CD14-positive monocyte (primary cell): ENCODE measurements around the gene RMC1. TPM values are rescaled to one million over a fixed set of nuclear protein-coding genes. Genes with fewer than 3 reads are reported as not detected.
A peak's percentile ranks its signal among the peaks of the same experiment; 100 is the strongest.

Source experiments
- DNase-seq, 3 donors: peaks; one replicate each; pipeline ENCODE4 v3.0.0-alpha.2; 2011 to 2022
- H2AFZ ChIP-seq: 2 replicates; pipeline ENCODE4 v1.6.0; 2012; ENCODE audit warnings: mild to moderate bottlenecking, low read depth, low read length, inconsistent platforms; ENCODE audit not compliant: insufficient read depth, poor library complexity, severe bottlenecking
- H3K27ac ChIP-seq, 2 donors: 1 replicate in 1 of 2; 2 replicates in 1 of 2; pipeline ENCODE4 v1.5.1; 2012 to 2013; ENCODE audit warnings: low read length in 2 of 2, control low read depth in 1 of 2, inconsistent platforms in 1 of 2, low read depth in 1 of 2, mild to moderate bottlenecking in 1 of 2
- H3K27me3 ChIP-seq, 2 donors: one replicate each; pipeline versions ENCODE4 v1.6.0 to v1.6.1; 2011 to 2013; ENCODE audit warnings: low read length in 2 of 2; ENCODE audit not compliant: control insufficient read depth in 2 of 2, insufficient read depth in 2 of 2
- H3K36me3 ChIP-seq, 2 donors: replicated peaks in 1 of 2; 1 replicate in 1 of 2; 2 replicates in 1 of 2; pipeline versions ENCODE4 v1.5.1 to v1.6.1; 2012 to 2013; ENCODE audit warnings: low read length in 2 of 2, control low read depth in 1 of 2, inconsistent platforms in 1 of 2, mild to moderate bottlenecking in 1 of 2; ENCODE audit not compliant: insufficient read depth in 2 of 2, control insufficient read depth in 1 of 2
- H3K4me1 ChIP-seq, 2 donors: 1 replicate in 1 of 2; 2 replicates in 1 of 2; pipeline versions ENCODE4 v1.5.1 to v1.6.1; 2012 to 2013; ENCODE audit warnings: low read length in 2 of 2, control low read depth in 1 of 2, inconsistent platforms in 1 of 2, mild to moderate bottlenecking in 1 of 2, moderate library complexity in 1 of 2; ENCODE audit not compliant: insufficient read depth in 2 of 2, control insufficient read depth in 1 of 2
- H3K4me2 ChIP-seq: replicated peaks from 2 replicates; pipeline ENCODE3; 2012; ENCODE audit warnings: low read length, moderate library complexity, mild to moderate bottlenecking; ENCODE audit not compliant: poor library complexity, severe bottlenecking; ENCODE audit errors: extremely low read depth
- H3K4me3 ChIP-seq, 3 experiments: fragments of 200-600 bp in 1 of 3; sonication (generic) in 1 of 3; replicated peaks in 1 of 3; 1 replicate in 2 of 3; 2 replicates in 1 of 3; pipeline ENCODE4 v1.5.1; 2011 to 2013; ENCODE audit warnings: low read length in 3 of 3, mild to moderate bottlenecking in 3 of 3, control low read depth in 2 of 3, low read depth in 2 of 3, inconsistent platforms in 1 of 3, moderate library complexity in 1 of 3
- H3K79me2 ChIP-seq: 2 replicates; pipeline ENCODE4 v1.6.0; 2012; ENCODE audit warnings: mild to moderate bottlenecking, control low read depth, inconsistent platforms, low read length, moderate library complexity; ENCODE audit not compliant: insufficient read depth
- H3K9ac ChIP-seq: 2 replicates; pipeline ENCODE4 v1.6.0; 2017; ENCODE audit warnings: low read length, mild to moderate bottlenecking; ENCODE audit not compliant: insufficient read depth, poor library complexity, severe bottlenecking
- H3K9me3 ChIP-seq, 2 donors: replicated peaks in 1 of 2; 1 replicate in 1 of 2; 2 replicates in 1 of 2; pipeline versions ENCODE4 v1.5.1 to v1.6.1; 2012 to 2013; ENCODE audit warnings: low read length in 2 of 2, control low read depth in 1 of 2; ENCODE audit not compliant: control insufficient read depth in 1 of 2, insufficient read depth in 1 of 2
- H4K20me1 ChIP-seq: 2 replicates; pipeline ENCODE4 v1.6.0; 2012; ENCODE audit warnings: mild to moderate bottlenecking, low read length, control low read depth, moderate library complexity; ENCODE audit not compliant: insufficient read depth
- H3K27ac Mint-ChIP-seq, 7 donors: one replicate each; pipeline ENCODE4 v1.8.0; 2020; ENCODE audit warnings: mild to moderate bottlenecking in 7 of 7, mixed read lengths in 7 of 7, moderate library complexity in 6 of 7, inconsistent platforms in 2 of 7
- H3K27me3 Mint-ChIP-seq, 3 donors: one replicate each; pipeline ENCODE4 v1.8.0; 2021 to 2022; ENCODE audit warnings: low read depth in 3 of 3, mild to moderate bottlenecking in 3 of 3, mixed read lengths in 3 of 3, moderate library complexity in 3 of 3, inconsistent platforms in 1 of 3
- H3K36me3 Mint-ChIP-seq, 2 donors: one replicate each; pipeline ENCODE4 v1.8.0; 2020; ENCODE audit warnings: mixed read lengths in 2 of 2, inconsistent platforms in 1 of 2, mild to moderate bottlenecking in 1 of 2
- H3K4me1 Mint-ChIP-seq: one replicate; pipeline ENCODE4 v1.8.0; 2020; ENCODE audit warnings: mild to moderate bottlenecking, mixed read lengths
- H3K4me3 Mint-ChIP-seq, 2 donors: one replicate each; pipeline ENCODE4 v1.8.0; 2020; ENCODE audit warnings: mild to moderate bottlenecking in 2 of 2, mixed read lengths in 2 of 2, moderate library complexity in 1 of 2
- H3K9me3 Mint-ChIP-seq, 7 donors: one replicate each; pipeline ENCODE4 v1.8.0; 2020 to 2022; ENCODE audit warnings: mixed read lengths in 7 of 7, mild to moderate bottlenecking in 6 of 7, moderate library complexity in 6 of 7, inconsistent platforms in 2 of 7
- CTCF ChIP-seq: fragments of 200-600 bp; IDR thresholded peaks from one replicate; pipeline ENCODE4 v1.8.0; 2022; ENCODE audit warnings: antibody characterized with exemption, mild to moderate bottlenecking
- WGBS: methylation state at CpG from one replicate; pipeline ENCODE4 v1.1.5; 2013; ENCODE audit warnings: missing lambda C conversion rate; ENCODE audit not compliant: insufficient coverage; 5-methylcytosine and 5-hydroxymethylcytosine counted together
- intact Hi-C, 2 donors: fragments of 100-400 bp; cut with micrococcal nuclease; formaldehyde crosslinking; loops; one replicate each; pipeline versions ENCODE4 v1.15.0 to v1.15.1; 2023
- polyA plus RNA-seq, 3 donors: library from polyadenylated mRNA; depleted of rRNA in 1 of 3; unstranded in 2 of 3; stranded (reverse) in 1 of 3; fragments of 300-500 nt in 2 of 3; fragments of >200 nt in 1 of 3; fragmentation: Illumina TruSeq in 2 of 3; gene quantifications; 1 replicate in 2 of 3; 2 replicates in 1 of 3; pipeline ENCODE4 v1.2.3, GENCODE V29; 2012 to 2021

The RMC1 gene
- polyA plus RNA-seq, 3 donors, result 21.9 to 70.8 (median 30.1) TPM

GRCh38 chr18:23462876-23463275 lies 40.4 kb upstream of the RMC1 start:
- H3K4me2 ChIP-seq, result no peak overlapping the region
- no peak overlapping the region for H3K9ac ChIP-seq
- Mint-ChIP-seq H3K27me3 (no peaks in the 10 kb centered on the region), H3K4me3 (no peak overlapping the region), H3K9me3 (peaks cover 0 to 1% (median 0%) of the 10 kb centered on the region in 7 donors), H3K27ac (peak overlapping the region in 1 of 7 donors; percentile 42), H3K36me3 (peaks cover 42 to 44% of the 10 kb centered on the region in 2 donors), H3K4me1 (peaks cover 39% of the 10 kb centered on the region)
- H3K9me3 ChIP-seq, result no peaks in the 10 kb centered on the region
- no peak overlapping the region for H3K4me3 ChIP-seq
- H4K20me1 ChIP-seq, result peaks cover 97% of the 10 kb centered on the region
- peaks cover 52 to 76% of the 10 kb centered on the region in 2 donors for H3K36me3 ChIP-seq
- intact Hi-C loops, result no loop called here
- H3K27ac ChIP-seq, result no peak overlapping the region
- no peak overlapping the region for H2AFZ ChIP-seq
- DNase-seq, result no peak
- H3K27me3 ChIP-seq, result no peaks in the 10 kb centered on the region
- peaks cover 83% of the 10 kb centered on the region for H3K79me2 ChIP-seq
- TF ChIP-seq CTCF, result no peak
- peaks cover 20 to 34% of the 10 kb centered on the region in 2 donors for H3K4me1 ChIP-seq
- no CpG with 5 or more reads among the region's 2 CpGs for WGBS

GRCh38 chr18:23468753-23469459 lies 34.4 kb upstream of the RMC1 start:
- Mint-ChIP-seq H3K4me1 (no peaks in the 10 kb centered on the region), H3K4me3 (no peak overlapping the region), H3K27ac (peak overlapping the region in 3 of 7 donors; percentile 13 to 65 (median 55)), H3K36me3 (peaks cover 11 to 38% of the 10 kb centered on the region in 2 donors), H3K9me3 (peaks cover 0 to 2% (median 0%) of the 10 kb centered on the region in 7 donors), H3K27me3 (no peaks in the 10 kb centered on the region)
- Histone ChIP-seq H3K4me1 (no peaks in the 10 kb centered on the region), H3K4me3 (no peak overlapping the region), H2AFZ (no peak overlapping the region), H3K9me3 (no peaks in the 10 kb centered on the region), H3K79me2 (peaks cover 42% of the 10 kb centered on the region), H3K27me3 (no peaks in the 10 kb centered on the region), H3K4me2 (no peak overlapping the region), H4K20me1 (peaks cover 88% of the 10 kb centered on the region), H3K27ac (no peak overlapping the region), H3K9ac (no peak overlapping the region), H3K36me3 (peaks cover 91 to 100% of the 10 kb centered on the region in 2 donors)
- TF ChIP-seq CTCF, result no peak
- 93% methylated on average over 2 of the region's 3 CpGs for WGBS
- DNase-seq, result no peak
- intact Hi-C loops, result no loop called here
